HL-60 (cell line): ENCODE data around the gene RABGAP1L.

Experiments used
- DNase-seq, 2 experiments: peaks; one replicate each; pipeline ENCODE4 v3.0.0-alpha.2; 2010 to 2020; ENCODE audit warnings: low read depth in 1 of 2, low spot score in 1 of 2
- H3K27ac ChIP-seq: fragments of 250-450 bp; sonication (Bioruptor Pico); replicated peaks from 2 replicates; pipeline ENCODE4 v1.5.1; 2020; ENCODE audit warnings: mild to moderate bottlenecking, moderate library complexity
- H3K27me3 ChIP-seq: fragments of 250-450 bp; sonication (Bioruptor Pico); 2 replicates; pipeline ENCODE4 v1.5.1; 2021; ENCODE audit warnings: mild to moderate bottlenecking, moderate library complexity; ENCODE audit not compliant: insufficient read depth, poor library complexity, severe bottlenecking
- H3K4me3 ChIP-seq: replicated peaks from 2 replicates; pipeline ENCODE4 v1.5.1; 2011; ENCODE audit warnings: mild to moderate bottlenecking, control low read depth, low read length; ENCODE audit not compliant: insufficient read depth
- CTCF ChIP-seq: IDR thresholded peaks from one replicate; pipeline ENCODE4 v1.5.1; 2011; ENCODE audit warnings: low read length, control low read depth, inconsistent platforms; ENCODE audit not compliant: insufficient read depth
- GABPA ChIP-seq: IDR thresholded peaks from 2 replicates; pipeline ENCODE4 v1.6.1; 2012; ENCODE audit warnings: low read depth
- POLR2AphosphoS5 ChIP-seq: IDR thresholded peaks from 2 replicates; pipeline ENCODE4 v1.6.1; 2012; ENCODE audit warnings: low read depth
- REST ChIP-seq: IDR thresholded peaks from 2 replicates; pipeline ENCODE4 v1.6.1; 2012; ENCODE audit warnings: low read depth; ENCODE audit not compliant: insufficient replicate concordance
- SPI1 ChIP-seq: IDR thresholded peaks from 2 replicates; pipeline ENCODE4 v1.6.1; 2012; ENCODE audit warnings: low read depth, mild to moderate bottlenecking, borderline replicate concordance

RABGAP1L gene

GRCh38 chr1:174239541-174239940 lies 80.2 kb downstream of the RABGAP1L start:
- H3K27ac ChIP-seq: no peak overlapping the region
- no peak for DNase-seq
- no peak overlapping the region for H3K4me3 ChIP-seq
- TF ChIP-seq CTCF: no peak
- TF ChIP-seq GABPA: no peak
- TF ChIP-seq SPI1: no peak
- TF ChIP-seq REST: no peak
- H3K27me3 ChIP-seq: no peaks in the 10 kb centered on the region

- no peaks in the 10 kb centered on the region for H3K27me3 ChIP-seq
Observed at GRCh38 chr1:174242856-174243255, 83.5 kb downstream of the RABGAP1L start.

GRCh38 chr1:174243451-174244000 lies 84.2 kb downstream of the RABGAP1L start:
- no peak for DNase-seq
- TF ChIP-seq GABPA: no peak
- TF ChIP-seq SPI1: no peak
- no peak for TF ChIP-seq CTCF
- no peak for TF ChIP-seq REST
- no peak for TF ChIP-seq POLR2AphosphoS5
- H3K27ac ChIP-seq: no peak overlapping the region
- no peak overlapping the region for H3K4me3 ChIP-seq
- H3K27me3 ChIP-seq: no peaks in the 10 kb centered on the region

More at GRCh38 chr1:174242856-174243255, 83.5 kb downstream of the RABGAP1L start:
- Histone ChIP-seq H3K27ac (no peak overlapping the region), H3K4me3 (no peak overlapping the region)
- TF ChIP-seq SPI1: no peak
- no peak for TF ChIP-seq POLR2AphosphoS5
- TF ChIP-seq CTCF: no peak
- TF ChIP-seq REST: no peak
- no peak for TF ChIP-seq GABPA
- no peak for DNase-seq
